Suprapubic skin (tissue), 4 donors: ENCODE measurements around the gene TENT4A. TPM values are rescaled to one million over a fixed set of nuclear protein-coding genes. Genes with fewer than 3 reads are reported as not detected.

Experiments used
- DNase-seq, 2 donors: peaks; one replicate each; pipeline ENCODE4 v3.0.0-alpha.2; 2019; ENCODE audit warnings: low spot score in 2 of 2
- H3K27ac ChIP-seq: fragments of 200-600 bp; sonication (generic); one replicate; pipeline ENCODE4 v1.5.1; 2019
- H3K27me3 ChIP-seq: fragments of 200-600 bp; sonication (generic); one replicate; pipeline ENCODE4 v1.5.1; 2019
- H3K36me3 ChIP-seq: fragments of 200-600 bp; sonication (generic); one replicate; pipeline ENCODE4 v1.5.1; 2019
- H3K4me1 ChIP-seq: fragments of 200-600 bp; sonication (generic); one replicate; pipeline ENCODE4 v1.5.1; 2019
- H3K4me3 ChIP-seq: fragments of 200-600 bp; sonication (generic); one replicate; pipeline ENCODE4 v1.5.1; 2019; ENCODE audit warnings: mild to moderate bottlenecking
- H3K9me3 ChIP-seq: fragments of 200-600 bp; sonication (generic); one replicate; pipeline ENCODE4 v1.5.1; 2019
- EP300 ChIP-seq: sonication (generic); formaldehyde crosslinking; IDR thresholded peaks from one replicate; pipeline ENCODE4 v1.6.1; 2017; ENCODE audit warnings: antibody characterized with exemption
- POLR2A ChIP-seq, 2 donors: fragments of 450-650 bp; IDR thresholded peaks; one replicate each; pipeline ENCODE4 v1.6.1; 2017; ENCODE audit warnings: antibody characterized with exemption in 2 of 2, mild to moderate bottlenecking in 2 of 2, moderate library complexity in 2 of 2
- POLR2AphosphoS5 ChIP-seq, 3 donors: sonication (generic); formaldehyde crosslinking; IDR thresholded peaks; one replicate each; pipeline ENCODE4 v1.6.1; 2017; ENCODE audit warnings: antibody characterized with exemption in 3 of 3
- WGBS: methylation state at CpG from one replicate; pipeline ENCODE4 v1.1.5; 2018; 5-methylcytosine and 5-hydroxymethylcytosine counted together
- total RNA-seq, 4 donors: library from RNA; depleted of rRNA; stranded (reverse); fragments of >200 nt; gene quantifications; one replicate each; pipeline ENCODE4 v1.1.0, GENCODE V29; 2016
- TF ChIP-seq, protein P1 (sequence below), 2 donors: fragments of 200-600 bp in 1 of 2; fragments of 450-650 bp in 1 of 2; sonication (generic) in 1 of 2; IDR thresholded peaks; one replicate each; pipeline ENCODE4 v1.5.1; 2016 to 2019; ENCODE audit warnings: antibody characterized with exemption in 2 of 2, mild to moderate bottlenecking in 1 of 2, moderate library complexity in 1 of 2

The TENT4A gene
- total RNA-seq, 4 donors from 2014 or later: 36.4 to 67.3 (median 42.4) TPM

- 83% methylated on average over 13 of the region's 13 CpGs for WGBS
Observed at GRCh38 chr5:6710551-6711318, 2.5 kb upstream of the TENT4A start.

GRCh38 chr5:6711409-6712141 lies 1.7 kb upstream of the TENT4A start:
- Histone ChIP-seq H3K9me3 (no peaks in the 10 kb centered on the region), H3K27ac (peak overlapping the region; percentile 97), H3K27me3 (no peaks in the 10 kb centered on the region), H3K36me3 (no peaks in the 10 kb centered on the region), H3K4me1 (peaks cover 32% of the 10 kb centered on the region), H3K4me3 (peak overlapping the region; percentile 82)
- whole genome bisulfite sequencing: 39% methylated on average over 15 of the region's 15 CpGs
- no peak for TF ChIP-seq POLR2AphosphoS5 (IDR thresholded peaks at IDR 0.05)
- no peak for TF ChIP-seq POLR2A (IDR thresholded peaks at IDR 0.05)
- TF ChIP-seq, protein P1, sequence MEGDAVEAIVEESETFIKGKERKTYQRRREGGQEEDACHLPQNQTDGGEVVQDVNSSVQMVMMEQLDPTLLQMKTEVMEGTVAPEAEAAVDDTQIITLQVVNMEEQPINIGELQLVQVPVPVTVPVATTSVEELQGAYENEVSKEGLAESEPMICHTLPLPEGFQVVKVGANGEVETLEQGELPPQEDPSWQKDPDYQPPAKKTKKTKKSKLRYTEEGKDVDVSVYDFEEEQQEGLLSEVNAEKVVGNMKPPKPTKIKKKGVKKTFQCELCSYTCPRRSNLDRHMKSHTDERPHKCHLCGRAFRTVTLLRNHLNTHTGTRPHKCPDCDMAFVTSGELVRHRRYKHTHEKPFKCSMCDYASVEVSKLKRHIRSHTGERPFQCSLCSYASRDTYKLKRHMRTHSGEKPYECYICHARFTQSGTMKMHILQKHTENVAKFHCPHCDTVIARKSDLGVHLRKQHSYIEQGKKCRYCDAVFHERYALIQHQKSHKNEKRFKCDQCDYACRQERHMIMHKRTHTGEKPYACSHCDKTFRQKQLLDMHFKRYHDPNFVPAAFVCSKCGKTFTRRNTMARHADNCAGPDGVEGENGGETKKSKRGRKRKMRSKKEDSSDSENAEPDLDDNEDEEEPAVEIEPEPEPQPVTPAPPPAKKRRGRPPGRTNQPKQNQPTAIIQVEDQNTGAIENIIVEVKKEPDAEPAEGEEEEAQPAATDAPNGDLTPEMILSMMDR (IDR thresholded peaks at IDR 0.05): no peak
- TF ChIP-seq EP300: no peak
- DNase-seq: no peak

More at GRCh38 chr5:6710551-6711318, 2.5 kb upstream of the TENT4A start:
- no peak overlapping the region for H3K27ac ChIP-seq
- TF ChIP-seq, protein P1 (IDR thresholded peaks at IDR 0.05): no peak
- TF ChIP-seq POLR2A (IDR thresholded peaks at IDR 0.05): no peak
- TF ChIP-seq EP300: no peak
- no peak for TF ChIP-seq POLR2AphosphoS5 (IDR thresholded peaks at IDR 0.05)
- no peaks in the 10 kb centered on the region for H3K27me3 ChIP-seq
- no peak for DNase-seq
- no peak overlapping the region for H3K4me3 ChIP-seq
- no peaks in the 10 kb centered on the region for H3K36me3 ChIP-seq
- H3K4me1 ChIP-seq: peaks cover 29% of the 10 kb centered on the region
- no peaks in the 10 kb centered on the region for H3K9me3 ChIP-seq

- peaks cover 38% of the 10 kb centered on the region for H3K4me1 ChIP-seq
- H3K36me3 ChIP-seq: no peaks in the 10 kb centered on the region
- WGBS: 0% methylated on average over 35 of the region's 36 CpGs
- no peak for TF ChIP-seq POLR2AphosphoS5 (IDR thresholded peaks at IDR 0.05)
- TF ChIP-seq EP300: no peak
- TF ChIP-seq POLR2A (IDR thresholded peaks at IDR 0.05): no peak
- TF ChIP-seq, protein P1 (IDR thresholded peaks at IDR 0.05): no peak
- no peak for DNase-seq
- H3K27me3 ChIP-seq: no peaks in the 10 kb centered on the region
- no peaks in the 10 kb centered on the region for H3K9me3 ChIP-seq
- H3K27ac ChIP-seq: peak overlapping the region; percentile 97
- H3K4me3 ChIP-seq: peak overlapping the region; percentile 82
Observed at GRCh38 chr5:6712142-6712576, 1.1 kb upstream of the TENT4A start.

DNA sequence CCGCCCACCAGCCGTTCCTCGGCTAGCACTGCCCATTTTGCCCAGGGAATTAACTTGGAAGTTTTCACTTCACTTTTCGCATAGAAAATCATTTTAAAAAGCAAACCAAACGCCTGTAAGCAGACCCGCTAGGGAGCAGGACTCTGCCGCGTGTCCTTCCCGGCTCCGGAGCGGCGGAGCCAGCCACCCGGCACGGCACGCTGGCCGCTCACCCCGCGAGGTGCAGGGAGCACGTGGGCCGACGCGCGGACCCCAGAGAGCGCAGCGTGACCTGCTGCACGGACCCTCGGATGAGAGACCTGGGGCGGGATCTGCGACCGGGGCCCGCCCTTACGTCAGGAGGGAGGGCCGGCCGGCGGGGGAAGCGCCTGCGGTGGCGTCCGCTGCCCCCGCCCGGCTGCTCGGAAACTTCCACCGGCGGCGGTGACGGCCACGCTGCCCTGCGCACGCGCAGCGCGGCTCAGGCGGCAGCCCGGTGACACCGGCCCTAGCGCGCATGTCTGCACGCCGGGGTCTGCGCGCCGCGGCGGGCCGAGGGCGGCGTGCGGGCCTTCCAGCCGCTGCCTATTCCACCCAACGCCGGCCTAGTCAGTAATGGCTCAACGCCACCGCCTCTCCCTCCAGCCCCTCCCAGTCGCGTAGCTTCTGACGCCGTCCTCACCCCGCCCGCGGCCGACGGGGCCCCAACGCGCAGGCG lies 507 bp upstream of the TENT4A start:
- peak; percentile 97 to 98 for DNase-seq
- Histone ChIP-seq H3K27ac (peak overlapping the region; percentile 97), H3K27me3 (no peaks in the 10 kb centered on the region), H3K36me3 (no peaks in the 10 kb centered on the region), H3K4me1 (peaks cover 44% of the 10 kb centered on the region), H3K9me3 (no peaks in the 10 kb centered on the region), H3K4me3 (peak overlapping the region; percentile 82)
- WGBS: 0% methylated on average over 4 of the region's 85 CpGs
- TF ChIP-seq POLR2A (IDR thresholded peaks at IDR 0.05) (peak in 1 of 2 donors; percentile 39), EP300 (no peak)
- TF ChIP-seq, protein P1 (IDR thresholded peaks at IDR 0.05): no peak
